GM12891 (cell line): Measurements from ENCODE around the gene TATDN2.

Experiments
- DNase-seq: peaks from one replicate; pipeline ENCODE4 v3.0.0; 2011; ENCODE audit warnings: low spot score; ENCODE audit not compliant: insufficient read length
- FAIRE-seq: peaks from 2 replicates; lab custom pipeline; 2011; peaks lifted over from hg19 to GRCh38; lab: Jason Lieb, UNC
- PAX5 ChIP-seq: IDR thresholded peaks from 2 replicates; pipeline ENCODE4 v1.6.1; 2011; ENCODE audit warnings: low read length, moderate library complexity, mild to moderate bottlenecking; ENCODE audit not compliant: insufficient read depth, severe bottlenecking
- POLR2A ChIP-seq: IDR thresholded peaks from 2 replicates; pipeline ENCODE4 v1.6.1; 2011; ENCODE audit warnings: low read depth, low read length, control low read depth
- POLR2AphosphoS5 ChIP-seq: IDR thresholded peaks from 2 replicates; pipeline ENCODE4 v1.6.1; 2011; ENCODE audit warnings: low read depth, low read length, control low read depth
- POU2F2 ChIP-seq: IDR thresholded peaks from 2 replicates; pipeline ENCODE4 v1.6.1; 2011; ENCODE audit warnings: low read depth, mild to moderate bottlenecking, control low read depth, low read length, moderate library complexity
- SPI1 ChIP-seq: IDR thresholded peaks from 2 replicates; pipeline ENCODE4 v1.6.1; 2011; ENCODE audit warnings: low read depth, low read length, control low read depth
- TAF1 ChIP-seq: IDR thresholded peaks from 2 replicates; pipeline ENCODE4 v1.6.1; 2011; ENCODE audit warnings: low read depth, low read length, control low read depth

Gene TATDN2

DNA sequence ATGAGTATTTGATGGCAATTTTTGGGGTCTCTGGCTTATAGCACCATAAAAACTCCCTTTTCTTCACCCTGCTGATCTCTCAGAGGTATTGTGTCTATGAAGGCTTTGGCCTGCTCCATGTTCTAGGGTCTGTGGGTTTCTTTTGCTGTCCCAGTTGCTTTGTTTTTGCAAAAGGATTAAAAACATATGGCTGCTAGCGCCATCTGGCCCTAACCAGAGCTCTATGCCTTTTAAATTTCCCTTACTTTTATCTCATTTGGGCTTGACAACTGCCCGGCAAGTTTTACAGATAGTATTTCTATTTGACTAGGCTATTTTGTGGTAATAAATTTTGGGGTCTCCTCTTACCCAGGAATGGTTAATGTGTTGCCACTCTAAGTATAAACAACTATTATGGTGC, 50.9 kb downstream of the TATDN2 start:
- TF ChIP-seq SPI1 (no peak), POLR2A (no peak), PAX5 (no peak), POU2F2 (no peak), TAF1 (no peak), POLR2AphosphoS5 (no peak)
- DNase-seq (no peak), FAIRE-seq (no peak)

DNA sequence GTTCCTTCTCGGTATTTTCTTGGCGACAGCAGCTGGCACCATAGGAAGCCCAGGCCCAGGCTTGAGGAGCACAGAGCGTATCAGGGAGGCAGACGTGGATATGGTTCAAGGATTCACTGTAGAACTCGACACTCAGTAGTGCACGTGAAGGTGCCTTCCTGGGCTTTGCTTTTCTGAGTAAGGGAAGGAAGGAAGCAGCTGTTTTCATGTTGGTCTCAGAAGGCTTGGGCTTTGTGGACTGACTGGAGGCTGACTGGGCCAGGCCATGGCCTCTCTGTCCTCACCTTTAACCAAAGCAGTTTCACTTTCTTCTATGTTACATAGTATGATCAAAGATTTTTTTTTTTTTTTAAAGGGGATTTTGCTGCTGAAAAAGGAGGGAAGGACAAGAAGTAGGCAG, 51.4 kb downstream of the TATDN2 start:
- no peak for DNase-seq
- TF ChIP-seq POLR2A (peak; percentile 24; the same call in 1 of the 2 replicates), SPI1 (no peak), TAF1 (no peak), PAX5 (no peak)
- no peak for FAIRE-seq

DNA sequence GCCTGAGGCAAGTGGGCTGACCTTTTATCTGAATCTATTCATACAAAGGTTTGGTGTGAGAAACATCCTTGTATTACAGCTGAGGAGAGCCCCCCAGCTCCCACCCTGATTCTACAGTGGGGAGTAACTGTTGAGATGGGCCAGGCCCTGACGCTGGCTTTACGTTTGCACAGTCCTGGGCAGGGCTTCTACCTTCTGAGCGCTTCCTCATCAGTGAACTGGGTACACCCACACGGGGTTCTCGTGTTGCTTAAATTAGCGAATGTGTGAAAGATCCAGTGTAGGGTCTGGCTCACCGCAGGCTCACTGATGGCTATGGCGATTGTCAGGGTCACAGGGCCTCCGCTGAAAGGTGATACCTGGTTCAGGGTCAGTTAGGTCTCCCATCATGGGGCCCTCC, 51.8 kb downstream of the TATDN2 start:
- TF ChIP-seq SPI1 = no peak
- DNase-seq = no peak
- FAIRE-seq = no peak

DNA sequence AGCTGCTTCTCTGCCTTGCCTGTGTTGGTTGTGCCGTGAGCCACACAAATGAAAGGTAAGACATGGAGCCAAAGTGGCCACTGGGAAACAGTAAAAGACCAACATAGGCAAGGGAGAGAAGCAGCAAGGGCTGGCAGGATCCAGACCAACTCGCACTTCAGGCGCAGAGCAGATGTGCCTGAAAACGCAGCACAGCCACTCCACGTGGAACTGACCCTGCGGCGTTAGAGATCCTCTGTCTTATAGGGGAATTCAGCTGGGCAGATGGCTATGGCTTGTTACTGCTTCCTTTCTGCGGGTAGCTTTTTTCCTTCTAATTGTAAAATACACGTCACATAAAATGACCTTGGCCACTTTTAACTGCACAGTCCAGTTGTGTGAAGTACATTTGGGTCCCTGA, 54.8 kb downstream of the TATDN2 start:
- TF ChIP-seq TAF1 (no peak), POU2F2 (no peak), SPI1 (no peak), POLR2A (no peak; the same call in 1 of the 2 replicates), POLR2AphosphoS5 (no peak), PAX5 (no peak)
- DNase-seq (no peak), FAIRE-seq (no peak)

DNA sequence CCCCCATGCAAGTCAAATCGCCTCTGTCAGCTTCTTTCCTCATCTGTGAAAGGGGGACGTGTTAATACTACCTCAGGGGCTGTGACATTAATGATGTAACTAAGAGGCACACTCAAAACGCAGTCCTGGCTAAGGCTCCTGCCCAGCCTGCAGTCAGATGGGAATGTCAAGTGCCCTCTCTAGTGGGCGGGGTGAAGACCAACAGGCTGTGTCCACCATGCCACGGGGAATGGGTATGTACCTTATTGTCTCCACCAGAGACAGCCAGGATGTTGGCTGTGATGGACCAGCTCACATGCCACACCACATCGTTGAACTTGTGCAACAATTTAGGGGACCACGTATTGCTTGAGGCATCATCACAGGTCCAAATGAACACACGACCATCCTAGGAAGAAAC, 55.5 kb downstream of the TATDN2 start:
- no peak for TF ChIP-seq POU2F2
- no peak for TF ChIP-seq POLR2AphosphoS5
- TF ChIP-seq POLR2A = no peak
- no peak for TF ChIP-seq SPI1
- TF ChIP-seq TAF1 = no peak
- no peak for TF ChIP-seq PAX5
- FAIRE-seq (no peak), DNase-seq (no peak)

DNA sequence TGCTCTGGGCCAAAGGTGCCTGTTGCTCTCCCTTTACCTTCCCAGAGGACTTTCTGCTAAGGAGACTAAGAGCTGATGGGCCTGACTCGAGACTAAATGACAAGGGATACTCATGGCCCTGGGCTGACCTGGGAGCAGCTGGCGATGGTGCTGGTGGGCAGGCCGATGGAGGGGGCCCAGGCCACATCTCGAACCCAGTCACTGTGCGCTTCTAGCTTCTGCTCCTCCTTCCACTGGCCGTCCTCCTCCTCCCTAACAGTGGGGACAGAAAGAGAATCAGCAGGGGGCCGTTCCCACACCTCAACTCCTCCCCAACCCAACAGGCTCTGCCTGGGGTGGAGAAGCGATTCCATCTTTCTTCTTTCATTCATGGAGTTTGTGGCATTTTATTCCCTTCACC, 56.6 kb downstream of the TATDN2 start:
- DNase-seq (no peak), FAIRE-seq (no peak)
- TF ChIP-seq PAX5 = no peak
- TF ChIP-seq POLR2AphosphoS5 = no peak
- no peak for TF ChIP-seq POLR2A
- TF ChIP-seq SPI1 = no peak
- no peak for TF ChIP-seq TAF1
- TF ChIP-seq POU2F2 = no peak

DNA sequence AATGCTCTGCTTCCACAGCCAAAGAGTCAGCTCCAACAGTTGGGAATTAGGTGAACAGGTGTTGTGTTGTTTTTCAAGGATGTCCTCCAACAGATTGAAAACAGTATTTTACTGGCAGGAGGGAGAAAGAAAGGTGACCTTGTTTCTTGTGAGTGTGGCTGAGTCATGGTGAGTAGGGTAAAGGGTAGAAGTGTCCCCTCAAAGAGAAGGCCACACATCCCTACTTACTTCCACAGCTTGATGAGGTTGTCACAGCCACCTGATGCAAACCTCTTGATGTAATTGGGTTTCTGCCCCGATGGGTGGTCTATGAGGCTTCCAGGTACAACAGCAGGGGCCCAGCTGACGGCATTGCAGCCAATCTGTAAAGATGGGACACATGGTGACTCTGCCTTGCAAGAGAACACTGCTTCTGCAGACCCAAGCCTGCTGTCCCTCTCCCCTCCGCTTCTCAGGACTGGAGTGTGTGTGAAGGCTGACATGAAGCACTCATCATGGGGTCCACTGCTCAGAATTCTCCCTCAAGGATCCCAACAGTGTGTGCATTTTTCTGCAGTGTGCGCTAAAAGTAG, 57.2 kb downstream of the TATDN2 start:
- no peak for FAIRE-seq
- TF ChIP-seq POLR2A = peak; percentile 12; the same call in 1 of the 2 replicates
- TF ChIP-seq PAX5 = no peak

DNA sequence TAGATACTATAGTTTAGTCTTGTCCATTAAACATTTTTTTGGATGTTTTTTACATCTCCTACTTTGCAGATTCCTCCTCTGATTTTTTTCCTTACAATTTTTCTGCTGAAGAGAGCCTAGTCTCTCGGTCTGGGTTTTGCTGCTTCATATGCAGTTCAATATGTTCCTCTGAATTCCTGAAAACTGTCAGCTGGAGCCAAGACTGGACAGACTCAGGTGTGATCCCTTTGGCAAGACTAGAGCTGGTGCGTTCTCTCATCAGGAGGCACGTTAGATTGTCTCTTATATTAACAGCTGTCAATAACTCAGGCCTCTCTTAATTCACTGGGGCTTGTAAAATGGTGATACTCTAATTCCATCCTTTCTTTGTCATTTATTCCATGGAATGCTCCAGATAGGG, 57.9 kb downstream of the TATDN2 start:
- DNase-seq (no peak), FAIRE-seq (no peak)
- TF ChIP-seq POU2F2 (no peak), POLR2AphosphoS5 (no peak), TAF1 (no peak), SPI1 (no peak), POLR2A (no peak), PAX5 (no peak)

More for the DNA sequence above, 57.2 kb downstream of the TATDN2 start:
- no peak for DNase-seq

DNA sequence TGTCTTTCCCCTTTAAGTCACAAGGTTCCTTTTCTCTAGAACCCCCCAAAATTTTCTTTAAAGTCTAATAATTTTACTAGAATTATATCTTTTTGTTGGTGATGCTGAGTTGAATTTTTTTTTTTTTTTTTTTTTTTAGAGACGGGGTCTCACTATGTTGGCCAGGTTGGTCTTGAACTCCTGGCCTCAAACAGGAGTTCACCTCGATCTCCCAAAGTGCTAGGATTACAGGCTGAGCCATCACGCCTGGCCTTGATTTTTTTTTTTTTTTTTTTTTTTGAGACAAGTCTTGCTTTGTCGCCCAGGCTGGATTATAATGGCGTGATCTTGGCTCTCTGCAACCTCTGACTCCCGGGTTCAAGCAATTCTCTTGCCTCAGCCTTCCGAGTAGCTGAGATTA, 60.4 kb downstream of the TATDN2 start:
- TF ChIP-seq POU2F2 (no peak), PAX5 (no peak), POLR2A (no peak), SPI1 (no peak), TAF1 (no peak), POLR2AphosphoS5 (no peak)
- no peak for FAIRE-seq
- DNase-seq = no peak

DNA sequence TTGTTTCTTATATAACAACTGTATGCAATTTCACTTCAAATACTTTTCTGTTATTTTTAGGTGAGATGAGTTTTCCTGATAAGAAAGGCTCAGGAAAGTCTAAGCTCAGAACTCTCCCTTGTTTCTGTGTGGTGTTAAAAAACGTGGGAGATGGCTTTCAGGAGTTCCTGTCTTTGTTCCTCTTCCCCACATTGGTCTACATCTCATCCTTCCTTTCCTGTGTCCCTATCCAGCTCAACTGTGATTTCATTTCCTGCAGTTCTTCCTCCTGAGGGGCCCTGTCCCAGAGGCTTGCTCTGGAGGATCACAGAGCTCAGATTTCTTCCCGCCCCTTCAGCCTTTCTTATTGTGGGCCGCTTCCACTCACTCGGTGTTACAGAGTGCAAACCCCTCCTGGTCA, 61.5 kb downstream of the TATDN2 start:
- no peak for FAIRE-seq

DNA sequence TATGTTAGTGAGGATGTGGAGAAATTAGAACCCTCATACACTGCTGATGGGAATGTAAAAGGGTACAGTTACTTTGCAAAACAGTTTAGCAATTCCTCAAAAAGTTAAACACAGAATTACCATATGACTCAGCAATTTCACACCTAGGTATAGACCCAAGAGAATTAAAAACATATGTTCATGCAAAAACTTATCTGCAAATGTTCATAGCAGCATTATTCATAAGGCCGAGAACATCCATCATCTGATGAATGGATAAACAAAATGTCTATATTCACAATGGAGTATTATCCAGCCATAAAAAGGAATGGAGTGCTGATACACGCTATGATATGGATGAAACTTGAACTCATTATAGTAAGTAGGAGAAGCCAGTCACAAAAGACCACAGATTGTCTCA, 62.3 kb downstream of the TATDN2 start:
- TF ChIP-seq POLR2AphosphoS5 (no peak), TAF1 (no peak), PAX5 (no peak)
- DNase-seq = no peak
- FAIRE-seq = no peak

More for the DNA sequence above, 61.5 kb downstream of the TATDN2 start:
- no peak for TF ChIP-seq POLR2A
- no peak for TF ChIP-seq SPI1
- TF ChIP-seq PAX5 = no peak
- no peak for TF ChIP-seq POLR2AphosphoS5
- TF ChIP-seq TAF1 = no peak
- TF ChIP-seq POU2F2 = no peak
- DNase-seq = no peak
